HG03103 (cell line): ENCODE measurements around the gene ZNRF3.
"Not testable (repeated sequence)": the region's sequence is repeated elsewhere in the genome, so short reads cannot be mapped to it uniquely, and the experiment has no call there.

Experiments used
- ATAC-seq: cut with Tn5 transposase; IDR thresholded peaks from one replicate; pipeline ENCODE4 v1.9.1; 2021; ENCODE audit warnings: low read depth; ENCODE audit not compliant: unreplicated experiment

Gene ZNRF3

DNA sequence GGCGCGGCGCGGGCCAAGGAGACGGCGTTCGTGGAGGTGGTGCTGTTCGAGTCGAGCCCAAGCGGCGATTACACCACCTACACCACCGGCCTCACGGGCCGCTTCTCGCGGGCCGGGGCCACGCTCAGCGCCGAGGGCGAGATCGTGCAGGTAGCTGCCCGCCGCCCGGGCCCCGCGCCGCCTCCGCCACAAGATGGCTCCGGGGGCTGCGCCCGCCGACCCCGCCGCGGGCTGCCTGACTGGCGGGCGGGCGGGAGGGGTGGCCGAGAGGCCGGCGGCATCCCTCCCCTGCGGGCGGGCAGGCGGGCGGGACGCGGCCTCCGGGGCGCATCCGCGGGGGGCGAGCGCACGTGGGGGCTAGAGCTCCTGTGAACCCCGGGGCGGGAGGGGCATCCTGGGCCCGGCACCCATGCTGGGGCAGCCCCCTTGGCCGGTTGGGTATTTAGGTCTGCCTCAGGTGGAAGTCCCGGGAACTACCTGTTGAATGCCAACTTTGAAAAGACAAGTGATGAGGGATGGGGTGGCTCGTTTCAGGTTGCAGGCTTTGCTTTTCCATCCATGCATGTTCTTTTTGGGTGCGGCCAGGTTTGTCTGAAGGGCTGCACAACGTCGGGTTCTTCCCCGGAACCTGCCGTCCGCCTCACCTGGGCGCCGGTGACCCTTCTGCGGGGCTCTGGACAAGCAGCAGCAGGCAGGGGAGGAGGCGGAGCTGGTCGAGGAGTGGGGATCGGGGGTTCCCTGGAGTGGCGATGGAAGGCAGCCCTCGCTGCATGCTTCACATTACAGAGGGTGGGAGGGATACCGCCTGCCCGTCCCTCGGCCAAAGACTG, 760 bp downstream of the ZNRF3 start:
- no peak for ATAC-seq

DNA sequence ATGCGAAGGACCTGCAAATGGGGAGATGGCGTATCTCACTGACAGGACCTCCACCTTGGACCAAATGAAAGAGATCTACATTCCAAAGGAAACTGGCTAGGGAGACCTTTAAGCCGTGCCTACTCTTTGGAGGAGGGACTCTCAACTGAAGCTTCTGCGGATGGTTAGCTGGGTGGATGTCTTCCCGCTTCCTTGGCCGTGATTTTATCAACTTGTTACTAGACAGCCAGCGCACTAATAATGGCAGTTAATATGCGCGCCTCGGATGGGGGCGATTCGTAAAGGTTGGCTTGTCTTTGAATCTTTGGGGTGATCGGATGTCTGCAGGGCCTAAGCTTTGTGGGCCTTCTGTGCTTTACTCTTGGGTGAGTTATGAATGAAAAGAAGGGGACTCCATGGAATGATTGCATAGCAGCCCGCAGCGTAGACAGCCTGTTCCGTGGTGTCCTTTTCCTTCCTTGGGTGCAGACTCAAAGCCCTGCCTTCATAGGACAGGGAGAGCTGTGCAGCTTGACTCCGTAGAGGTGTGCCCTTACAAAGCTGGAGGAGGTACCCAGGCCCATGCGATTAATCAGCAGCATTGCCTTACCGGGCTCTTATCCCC, 1.5 kb downstream of the ZNRF3 start:
- no peak for ATAC-seq

DNA sequence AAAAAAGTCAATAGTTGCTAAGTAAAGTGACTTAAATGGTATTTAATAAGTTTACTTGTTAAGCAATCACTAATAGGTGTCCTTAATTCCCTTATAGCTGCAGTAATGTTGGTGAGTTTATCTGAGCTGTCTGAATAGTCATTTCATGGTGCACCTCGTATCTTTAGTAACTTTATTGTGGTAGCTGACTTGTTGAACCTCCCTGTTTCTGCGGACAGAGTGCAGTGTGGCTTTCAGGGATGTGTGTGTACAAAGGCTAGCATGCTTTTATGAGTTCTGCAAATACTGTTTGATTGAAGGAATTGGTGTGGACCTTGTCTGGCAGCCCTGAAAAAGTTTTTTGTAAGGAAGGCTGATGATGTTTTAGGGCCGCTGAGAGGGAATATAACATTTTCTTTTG, 2.6 kb downstream of the ZNRF3 start:
- ATAC-seq, result no peak

DNA sequence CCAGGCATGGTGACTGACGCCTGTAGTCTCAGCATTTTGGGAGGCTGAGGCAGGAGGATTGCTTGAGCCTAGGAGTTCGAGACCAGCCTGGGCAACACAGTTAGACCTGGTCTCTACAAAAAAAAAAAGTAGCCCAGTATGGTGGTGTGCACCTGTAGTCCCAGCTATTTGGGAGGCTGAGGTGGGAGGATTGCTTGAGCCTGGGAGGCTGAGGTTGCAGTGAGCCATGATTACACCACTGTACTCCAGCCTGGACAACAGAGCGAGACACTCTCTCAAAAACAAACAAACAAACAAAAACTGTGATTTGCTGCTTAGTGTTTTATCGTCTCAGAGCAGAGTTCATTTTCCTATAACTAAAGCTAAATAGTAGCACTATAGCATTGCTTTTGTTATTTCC, 3.3 kb downstream of the ZNRF3 start:
- not testable (repeated sequence) for ATAC-seq

DNA sequence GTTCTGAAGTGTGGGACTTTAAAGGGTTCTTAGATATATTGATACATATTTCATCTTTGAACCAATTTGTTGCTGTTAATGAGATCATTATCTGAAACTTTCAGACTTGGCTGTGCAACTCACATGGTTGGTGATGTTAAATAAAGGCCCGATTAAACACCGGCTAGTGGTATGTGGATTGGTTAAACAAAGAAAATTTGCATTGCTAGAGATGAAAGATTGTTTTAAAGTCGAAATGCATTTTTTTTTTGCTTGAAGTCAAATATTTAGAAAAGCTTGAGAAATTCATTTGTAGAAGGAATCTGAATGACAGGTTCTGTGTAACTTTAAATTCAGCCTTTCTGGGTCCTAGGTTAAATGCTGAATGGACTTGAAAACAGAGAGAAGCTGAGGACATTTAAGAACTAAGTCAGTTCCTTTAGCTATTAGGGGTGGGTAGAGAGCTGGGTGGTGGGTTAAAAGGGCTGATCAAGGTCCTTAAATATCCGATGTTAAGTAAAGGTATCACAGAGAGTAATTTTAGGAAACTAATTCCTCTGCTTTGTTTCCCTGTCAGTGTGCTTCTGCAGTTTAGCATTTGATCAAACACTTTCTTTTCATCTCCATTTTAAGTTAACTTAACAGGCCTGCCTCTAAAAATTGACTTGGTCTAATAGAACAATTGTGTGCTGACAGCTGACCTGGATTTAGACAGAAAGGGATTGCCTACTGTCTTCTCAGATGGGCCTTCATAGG, 4.5 kb downstream of the ZNRF3 start:
- ATAC-seq, result no peak

DNA sequence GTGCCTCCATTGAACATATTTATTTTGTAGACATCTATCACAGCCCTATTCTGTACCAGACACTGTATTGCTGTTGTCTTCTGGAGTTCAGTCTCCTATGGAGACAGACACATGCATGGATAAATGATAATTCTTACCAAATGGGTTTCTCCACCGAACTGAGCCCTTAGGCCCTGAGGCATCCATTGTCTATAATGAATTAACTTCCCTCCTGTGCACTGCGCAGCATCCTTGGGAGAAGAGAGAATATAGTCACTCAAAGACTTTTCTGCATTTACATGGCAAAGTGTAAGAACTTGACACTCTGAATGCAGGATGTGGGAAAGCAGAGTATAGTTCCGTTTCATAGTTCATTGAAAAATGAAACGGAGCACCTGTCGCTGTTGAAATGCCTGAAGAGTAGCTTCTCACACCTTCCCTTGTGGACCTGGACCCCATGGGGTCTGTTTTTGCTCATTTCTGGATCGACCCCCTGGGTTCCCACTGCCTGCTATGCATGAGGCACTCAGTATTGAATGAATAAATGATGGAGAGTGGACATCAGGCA, 6.2 kb downstream of the ZNRF3 start:
- no peak for ATAC-seq

DNA sequence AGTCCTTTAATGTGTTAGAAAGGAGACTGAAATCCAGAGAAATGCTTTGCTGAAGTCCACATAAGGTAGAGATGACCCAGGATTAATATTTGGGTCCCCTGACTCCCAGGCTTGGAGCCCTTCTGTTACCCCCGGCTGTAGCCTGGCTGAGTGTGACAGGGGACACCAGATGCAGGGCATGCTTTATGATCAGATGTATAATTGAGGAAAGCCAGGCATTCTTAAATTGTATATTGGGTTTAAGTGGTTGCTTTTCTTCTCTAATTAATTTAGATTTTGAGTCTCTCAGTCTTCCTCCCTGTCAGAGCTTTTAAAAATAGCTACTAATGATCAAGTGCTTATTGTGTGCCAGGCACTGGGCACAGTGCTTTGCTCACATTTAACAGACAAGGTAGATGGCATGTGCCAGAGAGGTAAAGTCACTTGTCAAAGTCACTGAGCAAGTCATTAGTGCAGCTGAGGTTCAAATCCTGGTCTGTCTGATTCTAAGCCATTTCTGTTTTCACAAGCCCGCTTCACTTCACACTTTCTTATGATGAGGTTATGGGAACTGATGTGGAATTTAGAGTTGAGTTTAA, 7.9 kb downstream of the ZNRF3 start:
- ATAC-seq, result no peak

DNA sequence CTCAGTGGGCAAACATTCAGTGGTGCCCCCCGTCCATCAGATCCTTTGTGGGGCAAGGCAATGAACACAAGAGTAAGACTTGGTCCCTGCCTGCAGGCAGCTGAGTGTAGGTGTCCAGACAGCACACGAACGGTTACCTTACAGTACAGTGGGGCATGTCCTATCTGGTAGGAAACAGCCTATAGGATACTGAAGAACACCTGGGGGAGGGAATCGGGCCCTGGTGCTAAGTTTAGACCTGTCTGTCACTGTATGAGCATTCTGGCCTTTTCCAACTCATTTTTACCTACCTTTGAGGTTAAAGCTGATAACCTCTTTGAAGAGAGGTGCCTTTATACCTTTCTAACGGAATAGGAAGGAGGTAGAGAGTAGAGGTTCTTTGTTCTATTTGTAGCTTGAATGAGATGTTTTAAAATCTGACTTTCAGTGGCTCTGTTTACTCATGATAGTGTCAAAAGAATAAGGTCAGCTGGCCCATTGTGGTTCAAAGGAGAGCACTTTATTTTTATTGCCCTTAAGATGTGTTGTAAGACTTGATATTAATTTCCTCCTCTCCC, 8.9 kb downstream of the ZNRF3 start:
- no peak for ATAC-seq

DNA sequence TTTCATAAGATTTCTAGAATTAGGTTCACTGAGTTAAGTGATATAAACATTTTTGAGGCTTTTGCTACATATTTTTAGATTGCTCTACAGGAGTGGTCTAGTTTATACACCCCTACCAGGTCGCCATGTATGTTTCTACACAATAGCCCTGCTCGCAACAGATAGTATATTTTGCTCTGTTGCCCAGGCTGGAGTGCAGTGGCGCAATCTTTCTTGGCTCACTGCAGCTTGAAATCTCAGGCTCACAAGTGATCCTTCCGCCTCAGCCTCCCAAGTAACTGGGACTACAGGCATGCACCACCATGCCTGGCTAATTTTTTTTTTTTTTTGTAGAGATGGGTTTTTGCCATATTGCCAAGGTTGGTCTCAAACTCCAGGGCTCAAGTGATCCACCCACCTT, 10.4 kb downstream of the ZNRF3 start:
- ATAC-seq, result no peak

DNA sequence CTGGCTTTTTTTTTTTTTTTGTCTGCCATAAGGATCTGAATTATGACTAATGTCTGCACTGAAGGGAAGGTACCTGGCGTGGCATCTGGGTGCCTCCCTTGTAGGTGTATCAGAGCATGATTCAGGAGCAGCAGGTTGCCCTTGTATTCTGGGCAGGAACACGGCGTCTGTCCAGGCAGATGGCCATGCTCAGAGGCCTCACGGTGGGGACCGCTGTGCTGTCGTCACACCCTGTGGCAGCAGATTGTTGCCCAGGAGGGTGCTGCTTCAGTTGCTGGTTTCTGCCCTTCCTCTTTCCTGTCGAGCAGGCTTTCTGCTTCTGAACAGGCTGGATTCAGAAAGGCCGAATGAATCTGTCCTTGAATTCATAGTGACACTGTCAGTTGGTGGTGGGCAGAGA, 11.0 kb downstream of the ZNRF3 start:
- no peak for ATAC-seq

DNA sequence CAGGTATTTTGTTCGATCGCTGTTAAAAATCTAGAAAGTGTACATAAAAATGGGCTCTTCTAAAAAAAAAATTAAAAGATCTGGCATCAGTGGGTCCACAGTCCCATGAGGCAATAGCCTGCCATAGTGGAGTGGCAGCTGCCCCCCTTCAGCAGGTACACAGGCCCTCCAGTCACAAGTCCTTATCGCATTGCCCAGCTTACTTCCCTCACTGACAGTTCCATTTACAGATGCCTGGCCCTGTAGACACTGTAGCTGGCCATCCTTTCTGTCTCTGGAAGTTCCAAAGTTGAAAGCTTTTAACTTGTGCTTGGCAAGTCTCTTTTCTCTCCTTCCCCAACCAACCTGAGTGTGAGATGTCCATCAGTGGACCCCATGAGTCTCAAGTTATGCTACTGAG, 11.4 kb downstream of the ZNRF3 start:
- ATAC-seq, result no peak

DNA sequence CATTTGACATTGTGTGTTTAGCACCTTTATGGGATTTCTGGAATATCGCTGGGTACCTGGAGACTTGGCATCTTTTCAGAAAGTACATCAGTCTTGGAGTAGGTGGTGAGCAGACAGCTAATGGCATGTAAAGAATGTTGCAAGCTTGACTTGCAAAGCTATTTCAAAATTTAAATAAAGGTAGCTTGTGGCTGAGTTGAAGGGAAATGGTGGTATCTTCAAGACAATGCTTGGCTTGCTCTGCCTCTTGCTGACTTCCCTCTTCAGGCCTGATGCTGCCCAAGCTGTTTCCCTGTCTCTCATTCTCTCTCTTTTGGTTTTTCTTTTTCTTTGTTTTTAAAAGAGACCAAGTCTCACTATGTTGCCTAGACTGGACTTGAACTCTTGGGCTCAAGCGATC, 13.2 kb downstream of the ZNRF3 start:
- no peak for ATAC-seq

DNA sequence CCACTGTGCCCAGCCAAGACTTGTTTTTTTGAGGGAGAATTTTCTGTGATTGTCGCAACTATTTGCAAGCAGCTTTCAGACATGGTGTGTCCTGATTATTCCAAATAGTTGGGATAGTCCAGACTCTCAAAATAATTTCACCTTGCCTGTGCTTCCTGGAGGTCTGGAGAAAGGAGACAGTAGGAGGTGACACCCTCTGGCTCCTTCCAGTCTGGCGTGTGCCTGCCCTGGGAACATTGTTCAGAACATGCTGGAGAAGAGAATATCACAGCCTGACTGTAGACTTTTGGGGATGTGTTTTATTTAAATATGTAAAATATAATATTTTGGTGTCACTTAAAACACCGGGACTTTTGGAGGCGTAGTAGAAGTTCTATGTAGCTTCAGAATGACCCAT, 14.9 kb downstream of the ZNRF3 start:
- no peak for ATAC-seq

DNA sequence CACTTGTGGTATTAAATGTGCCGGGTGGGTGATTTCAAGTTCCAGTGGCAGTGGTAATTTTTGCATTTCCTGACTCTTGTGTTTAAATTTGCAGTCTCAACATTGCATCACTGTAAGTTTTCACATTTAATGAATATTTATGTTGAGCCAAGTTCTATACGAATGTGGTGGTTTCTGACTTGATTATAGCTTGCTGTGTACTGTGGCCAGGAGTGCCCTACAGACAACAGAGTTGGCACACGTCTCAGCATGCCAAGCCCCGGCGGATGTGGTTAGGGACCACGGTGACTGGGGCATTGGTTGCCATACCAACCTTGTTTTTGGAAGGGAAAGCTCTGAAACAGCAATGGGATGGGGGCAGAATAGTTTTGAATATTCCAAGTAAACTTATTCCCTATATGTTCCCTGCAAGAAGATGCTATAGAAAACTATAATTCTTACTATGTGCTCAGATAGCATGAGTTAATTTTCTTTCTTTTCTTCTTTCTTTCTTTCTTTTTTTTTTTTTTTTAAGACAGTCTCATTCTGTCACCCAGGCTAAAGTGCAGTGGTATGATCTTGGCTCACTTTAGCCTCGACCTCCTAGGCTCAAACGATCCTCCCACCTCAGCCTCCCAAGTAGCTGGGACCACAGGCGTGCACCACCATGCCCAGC, 16.0 kb downstream of the ZNRF3 start:
- no peak for ATAC-seq

DNA sequence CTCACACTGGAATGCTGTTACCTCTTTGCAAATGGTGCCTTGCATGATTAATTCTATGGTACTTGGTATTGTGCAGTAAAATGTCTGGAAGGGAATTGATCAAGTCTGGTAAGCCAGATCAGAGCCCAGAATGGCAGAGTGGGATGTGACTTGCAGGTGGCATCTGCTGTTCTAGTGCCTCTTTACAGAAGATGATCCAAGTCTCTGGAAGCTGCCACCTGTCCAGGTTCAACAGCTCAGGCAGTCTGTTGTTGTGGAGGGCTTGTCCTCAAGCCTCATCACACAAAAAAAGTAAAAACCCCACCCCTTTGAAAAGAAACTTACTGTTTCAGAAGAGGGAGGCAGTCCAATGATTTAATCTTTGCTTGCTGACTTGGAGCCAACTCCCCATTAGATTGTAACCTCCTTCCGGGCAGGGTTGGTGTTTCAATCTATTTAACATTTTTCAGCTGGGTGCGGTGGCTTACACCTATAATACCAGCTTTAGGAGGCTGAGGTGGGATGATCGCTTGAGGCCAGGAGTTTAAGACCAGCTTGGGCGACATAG, 17.1 kb downstream of the ZNRF3 start:
- no peak for ATAC-seq

DNA sequence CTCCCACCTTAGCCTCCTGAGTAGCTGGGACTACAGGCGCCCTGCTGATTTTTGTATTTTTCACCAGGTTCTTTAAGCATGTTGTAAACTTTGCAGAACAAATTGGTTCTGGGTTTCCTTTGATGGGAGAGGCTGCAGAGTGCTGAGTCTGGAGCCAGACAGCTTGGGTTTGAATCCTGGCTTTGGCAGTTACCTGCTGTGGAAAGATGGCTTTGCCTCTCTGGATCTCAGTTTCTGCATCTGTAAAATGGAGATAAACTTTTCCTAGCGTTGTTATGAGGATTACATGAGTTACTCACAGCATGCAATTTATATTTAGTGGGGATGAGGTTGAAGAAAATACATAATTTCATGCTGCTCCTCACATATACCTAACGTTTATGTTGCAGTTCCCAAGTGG, 19.1 kb downstream of the ZNRF3 start:
- no peak for ATAC-seq

DNA sequence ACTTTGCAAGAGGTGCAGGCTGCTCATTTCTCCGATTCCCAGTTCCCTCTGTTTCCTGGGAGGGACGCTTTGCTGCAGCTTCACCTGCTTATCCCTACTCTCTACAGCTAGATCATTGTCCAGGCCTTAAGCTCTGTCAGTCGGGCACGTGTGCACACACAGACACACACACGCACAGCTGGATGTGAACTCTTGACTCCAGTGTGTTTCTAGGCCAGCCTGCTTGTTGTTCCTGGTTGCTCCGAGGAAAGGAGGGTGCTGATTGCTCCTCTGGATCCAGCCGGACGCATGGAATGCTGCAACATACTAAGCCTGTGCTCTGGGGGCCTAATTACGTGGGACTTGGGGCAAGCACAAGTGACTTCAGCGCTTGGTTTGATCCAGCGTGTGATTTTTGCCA, 19.7 kb downstream of the ZNRF3 start:
- no peak for ATAC-seq

DNA sequence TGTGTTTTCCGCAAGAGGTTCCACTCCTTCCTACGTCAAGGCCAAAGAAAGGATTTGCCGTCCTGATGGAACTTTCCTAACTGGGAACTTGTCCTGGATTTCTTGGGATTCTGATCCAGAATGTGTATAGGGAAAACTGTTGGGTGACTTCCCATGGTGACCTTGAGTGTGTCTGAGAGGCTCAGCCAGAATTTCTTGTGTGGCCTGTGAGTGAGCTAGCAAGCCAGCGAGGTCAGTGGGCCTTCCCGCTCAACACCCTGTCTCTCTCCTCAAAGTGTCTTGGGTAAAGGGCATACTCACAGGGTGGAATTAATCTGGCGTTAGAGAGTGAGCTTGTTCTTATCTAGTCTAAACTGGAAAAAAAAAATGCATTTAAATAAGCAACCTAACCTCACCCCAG, 20.4 kb downstream of the ZNRF3 start:
- no peak for ATAC-seq

DNA sequence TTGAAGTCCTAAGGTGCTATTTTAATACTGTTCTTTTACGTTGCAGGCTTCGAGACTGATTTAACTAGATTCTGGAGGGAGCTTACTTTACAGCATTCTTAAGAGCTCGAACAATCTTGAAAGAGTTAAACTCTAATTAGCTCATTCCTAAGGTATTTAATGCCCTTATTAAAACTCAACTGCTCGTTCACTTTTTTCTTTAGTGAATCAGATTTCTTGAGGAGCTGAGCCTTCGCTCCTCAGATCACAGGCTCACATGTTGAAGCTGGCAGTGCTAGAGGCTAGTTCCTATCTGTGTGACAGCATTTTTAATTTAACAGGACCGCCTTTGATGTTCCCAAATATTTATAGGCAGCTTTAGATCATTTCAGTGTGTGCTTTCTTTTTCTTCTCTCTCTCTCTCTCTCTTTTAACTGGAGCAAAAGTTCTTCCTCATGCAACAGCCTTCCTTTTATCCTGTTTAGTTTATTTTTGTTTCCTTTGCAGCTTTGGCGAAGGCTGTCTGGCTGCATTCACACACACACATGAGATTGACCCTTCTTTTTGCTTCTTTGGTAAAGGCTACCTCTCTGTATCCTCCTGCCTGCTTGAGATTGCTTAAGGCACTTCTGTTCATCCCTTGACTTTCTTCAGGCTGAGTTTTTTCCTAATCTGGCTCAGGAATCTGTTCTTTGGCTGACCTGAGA, 21.0 kb downstream of the ZNRF3 start:
- ATAC-seq, result no peak
